LNCaP clone FGC (cell line): ENCODE data around the gene NTF4.

Source experiments
- DNase-seq: peaks from one replicate; pipeline ENCODE4 v3.0.0-alpha.2; 2011; ENCODE audit warnings: low read depth
- H3K4me3 ChIP-seq: 2 replicates; pipeline ENCODE4 v1.5.1; 2011; ENCODE audit warnings: mild to moderate bottlenecking, low read depth, low read length, control low read depth
- TF ChIP-seq, protein P1 (sequence below): IDR thresholded peaks from 2 replicates; pipeline ENCODE4 v1.5.1; 2012; ENCODE audit warnings: mild to moderate bottlenecking; ENCODE audit not compliant: control insufficient read depth, insufficient read depth; ENCODE audit errors: extremely low read depth

NTF4 gene

GRCh38 chr19:49014123-49014869 lies 50.3 kb downstream of the NTF4 start:
- no peak for DNase-seq
- TF ChIP-seq, protein P1, sequence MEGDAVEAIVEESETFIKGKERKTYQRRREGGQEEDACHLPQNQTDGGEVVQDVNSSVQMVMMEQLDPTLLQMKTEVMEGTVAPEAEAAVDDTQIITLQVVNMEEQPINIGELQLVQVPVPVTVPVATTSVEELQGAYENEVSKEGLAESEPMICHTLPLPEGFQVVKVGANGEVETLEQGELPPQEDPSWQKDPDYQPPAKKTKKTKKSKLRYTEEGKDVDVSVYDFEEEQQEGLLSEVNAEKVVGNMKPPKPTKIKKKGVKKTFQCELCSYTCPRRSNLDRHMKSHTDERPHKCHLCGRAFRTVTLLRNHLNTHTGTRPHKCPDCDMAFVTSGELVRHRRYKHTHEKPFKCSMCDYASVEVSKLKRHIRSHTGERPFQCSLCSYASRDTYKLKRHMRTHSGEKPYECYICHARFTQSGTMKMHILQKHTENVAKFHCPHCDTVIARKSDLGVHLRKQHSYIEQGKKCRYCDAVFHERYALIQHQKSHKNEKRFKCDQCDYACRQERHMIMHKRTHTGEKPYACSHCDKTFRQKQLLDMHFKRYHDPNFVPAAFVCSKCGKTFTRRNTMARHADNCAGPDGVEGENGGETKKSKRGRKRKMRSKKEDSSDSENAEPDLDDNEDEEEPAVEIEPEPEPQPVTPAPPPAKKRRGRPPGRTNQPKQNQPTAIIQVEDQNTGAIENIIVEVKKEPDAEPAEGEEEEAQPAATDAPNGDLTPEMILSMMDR, result no peak
- H3K4me3 ChIP-seq, result no peak overlapping the region

DNA sequence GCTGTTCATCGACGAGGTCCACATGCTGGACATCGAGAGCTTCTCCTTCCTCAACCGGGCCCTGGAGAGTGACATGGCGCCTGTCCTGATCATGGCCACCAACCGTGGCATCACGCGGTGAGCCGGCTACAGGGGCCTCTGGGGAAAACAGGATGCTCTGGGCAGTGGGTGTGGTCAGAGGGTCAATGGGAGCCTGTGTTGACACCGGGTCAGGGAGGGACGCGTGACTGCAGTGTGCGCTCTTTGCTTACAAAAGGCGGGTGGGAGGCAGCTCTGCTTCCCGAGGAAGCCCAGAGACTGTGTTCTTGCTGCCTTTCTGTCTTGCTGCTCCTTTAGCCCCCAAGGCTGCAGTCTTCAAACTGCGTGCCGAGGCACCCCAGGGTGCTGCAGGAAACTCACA lies 53.4 kb downstream of the NTF4 start:
- TF ChIP-seq, protein P1, result no peak
- no peak overlapping the region for H3K4me3 ChIP-seq
- DNase-seq, result no peak
